T-helper 1 cell (primary cell): ENCODE data around the gene ATP7B.

ENCODE experiments used
- DNase-seq, 5 donors: peaks; one replicate each; pipeline ENCODE4 v3.0.0-alpha.2; 2012 to 2020

ATP7B gene

GRCh38 chr13:51944428-51944827, 66.8 kb downstream of the ATP7B start:
- DNase-seq = no peak

GRCh38 chr13:51943721-51944120, 67.5 kb downstream of the ATP7B start:
- no peak for DNase-seq

- peak in 3 of 5 donors; percentile 5 to 66 (median 8) for DNase-seq
Observed at GRCh38 chr13:51942189-51942588, 69.1 kb downstream of the ATP7B start.

GRCh38 chr13:51938454-51938853, 72.8 kb downstream of the ATP7B start:
- no peak for DNase-seq

- DNase-seq = no peak
Observed at GRCh38 chr13:51937320-51938290, 73.6 kb downstream of the ATP7B start.

GRCh38 chr13:51935326-51936171, 75.7 kb downstream of the ATP7B start:
- no peak for DNase-seq

- no peak for DNase-seq
Observed at GRCh38 chr13:51934461-51935087, 76.7 kb downstream of the ATP7B start.

GRCh38 chr13:51933466-51934058, 77.7 kb downstream of the ATP7B start:
- DNase-seq = no peak

- no peak for DNase-seq
Observed at GRCh38 chr13:51932231-51932630, 79.0 kb downstream of the ATP7B start.

- no peak for DNase-seq
Observed at GRCh38 chr13:51931606-51932005, 79.6 kb downstream of the ATP7B start.

GRCh38 chr13:51929699-51930098, 81.6 kb downstream of the ATP7B start:
- DNase-seq = no peak

- DNase-seq = no peak
Observed at GRCh38 chr13:51928231-51928630, 83.0 kb downstream of the ATP7B start.

GRCh38 chr13:51927129-51927528, 84.1 kb downstream of the ATP7B start:
- no peak for DNase-seq

GRCh38 chr13:51926528-51926885, 84.7 kb downstream of the ATP7B start:
- no peak for DNase-seq

GRCh38 chr13:51925865-51926527, 85.3 kb downstream of the ATP7B start:
- DNase-seq = no peak

GRCh38 chr13:51924756-51925544, 86.3 kb downstream of the ATP7B start:
- DNase-seq = peak in 1 of 5 donors; percentile 53

GRCh38 chr13:51923983-51924539, 87.2 kb downstream of the ATP7B start:
- peak in 1 of 5 donors; percentile 51 for DNase-seq

GRCh38 chr13:51922771-51923480, 88.3 kb downstream of the ATP7B start:
- DNase-seq = no peak

- peak in 1 of 5 donors; percentile 61 for DNase-seq
Observed at GRCh38 chr13:51921790-51922740, 89.2 kb downstream of the ATP7B start.
